Upper lobe of left lung (tissue), 6 donors: ENCODE results near the gene FZD7. TPM values are rescaled to one million over a fixed set of nuclear protein-coding genes. Genes with fewer than 3 reads are reported as not detected.

Experiments used
- ATAC-seq, 2 donors: fragments of 200-7000 bp; cut with Tn5 transposase; one replicate each; pipeline ENCODE4 v1.9.1; 2022; ENCODE audit warnings: mild to moderate bottlenecking in 2 of 2, moderate library complexity in 2 of 2; ENCODE audit not compliant: low FRiP score in 2 of 2
- DNase-seq, 2 donors: peaks; one replicate each; pipeline ENCODE4 v3.0.0-alpha.2; 2019 to 2020
- H3K27ac ChIP-seq, 4 donors: fragments of 200-600 bp; sonication (generic); one replicate each; pipeline ENCODE4 v1.5.1; 2016 to 2019
- H3K27me3 ChIP-seq, 4 donors: fragments of 200-600 bp; sonication (generic); one replicate each; pipeline ENCODE4 v1.5.1; 2017 to 2019
- H3K36me3 ChIP-seq, 4 donors: fragments of 200-600 bp; sonication (generic); one replicate each; pipeline ENCODE4 v1.5.1; 2016 to 2019
- H3K4me1 ChIP-seq, 4 donors: fragments of 200-600 bp; sonication (generic); one replicate each; pipeline ENCODE4 v1.5.1; 2018 to 2019
- H3K4me3 ChIP-seq, 4 donors: fragments of 200-600 bp; sonication (generic); one replicate each; pipeline ENCODE4 v1.5.1; 2017 to 2019; ENCODE audit warnings: mild to moderate bottlenecking in 2 of 4, moderate library complexity in 1 of 4
- H3K9me3 ChIP-seq, 4 donors: fragments of 200-600 bp; sonication (generic); one replicate each; pipeline ENCODE4 v1.5.1; 2018 to 2019
- EP300 ChIP-seq, 4 donors: sonication (generic); formaldehyde crosslinking; IDR thresholded peaks; one replicate each; pipeline ENCODE4 v1.5.1; 2017; ENCODE audit warnings: antibody characterized with exemption in 4 of 4, control low read depth in 2 of 4
- POLR2A ChIP-seq, 4 donors: fragments of 450-650 bp; IDR thresholded peaks; one replicate each; pipeline ENCODE4 v1.5.1; 2016 to 2017; ENCODE audit warnings: antibody characterized with exemption in 4 of 4, mild to moderate bottlenecking in 2 of 4
- POLR2AphosphoS5 ChIP-seq, 2 donors: sonication (generic); formaldehyde crosslinking; IDR thresholded peaks; one replicate each; pipeline ENCODE4 v1.5.1; 2017; ENCODE audit warnings: antibody characterized with exemption in 2 of 2
- WGBS, 2 donors: methylation state at CpG; one replicate each; pipeline ENCODE4 v1.1.5; 2017 to 2018; 5-methylcytosine and 5-hydroxymethylcytosine counted together
- total RNA-seq, 6 donors: library from RNA; depleted of rRNA in 4 of 6; stranded (reverse); fragments of >200 nt in 4 of 6; gene quantifications; one replicate each; pipeline versions ENCODE4 v1.1.0 to v1.2.1, GENCODE V29; 2016 to 2021
- TF ChIP-seq, protein P1 (sequence below), 6 experiments: fragments of 450-650 bp in 4 of 6; fragments of 200-600 bp in 2 of 6; sonication (generic) in 2 of 6; IDR thresholded peaks; one replicate each; pipeline ENCODE4 v1.5.1; 2016 to 2019; ENCODE audit warnings: antibody characterized with exemption in 6 of 6
- donor health status: DM: no; HTN: no; CAD: no; lungs with moderate emphysema.
- donor health status: DM: no; HTN: yes; CAD: no; lungs with severe emphysema.

FZD7 gene
- total RNA-seq, 6 donors from 2014 or later = 2.6 to 15.3 (median 10.8) TPM

DNA sequence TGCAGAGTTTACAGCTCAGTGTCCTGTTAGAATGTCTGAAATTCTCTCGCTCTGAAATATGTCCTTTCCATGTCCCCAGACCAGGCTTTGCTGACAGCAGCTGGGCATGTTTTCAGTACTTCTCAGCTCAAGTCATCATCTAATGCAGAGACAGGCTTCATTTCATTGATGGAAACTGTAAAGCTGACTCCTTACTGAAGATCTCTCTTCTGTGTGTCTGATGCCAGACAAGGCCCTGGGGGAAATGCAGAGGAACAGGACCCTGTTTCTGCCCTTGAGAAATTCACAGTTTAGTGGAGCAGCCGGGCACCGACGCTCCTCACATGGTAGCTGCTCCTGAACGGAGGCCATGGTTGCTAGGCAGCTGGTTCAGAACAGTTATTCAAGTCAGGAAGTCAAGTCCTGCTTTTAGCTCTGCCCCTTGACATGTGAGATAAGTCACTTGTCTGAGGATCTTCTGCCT lies 24.6 kb upstream of the FZD7 start:
- H3K4me3 ChIP-seq = no peak overlapping the region
- no peak for DNase-seq
- H3K27me3 ChIP-seq = no peaks in the 10 kb centered on the region
- no peak for ATAC-seq
- H3K4me1 ChIP-seq = peaks cover 0 to 3% (median 0%) of the 10 kb centered on the region in 4 donors
- 18 to 71% methylated on average over 5 of the region's 5 CpGs for WGBS, 2 donors
- H3K9me3 ChIP-seq = no peaks in the 10 kb centered on the region
- TF ChIP-seq, protein P1, sequence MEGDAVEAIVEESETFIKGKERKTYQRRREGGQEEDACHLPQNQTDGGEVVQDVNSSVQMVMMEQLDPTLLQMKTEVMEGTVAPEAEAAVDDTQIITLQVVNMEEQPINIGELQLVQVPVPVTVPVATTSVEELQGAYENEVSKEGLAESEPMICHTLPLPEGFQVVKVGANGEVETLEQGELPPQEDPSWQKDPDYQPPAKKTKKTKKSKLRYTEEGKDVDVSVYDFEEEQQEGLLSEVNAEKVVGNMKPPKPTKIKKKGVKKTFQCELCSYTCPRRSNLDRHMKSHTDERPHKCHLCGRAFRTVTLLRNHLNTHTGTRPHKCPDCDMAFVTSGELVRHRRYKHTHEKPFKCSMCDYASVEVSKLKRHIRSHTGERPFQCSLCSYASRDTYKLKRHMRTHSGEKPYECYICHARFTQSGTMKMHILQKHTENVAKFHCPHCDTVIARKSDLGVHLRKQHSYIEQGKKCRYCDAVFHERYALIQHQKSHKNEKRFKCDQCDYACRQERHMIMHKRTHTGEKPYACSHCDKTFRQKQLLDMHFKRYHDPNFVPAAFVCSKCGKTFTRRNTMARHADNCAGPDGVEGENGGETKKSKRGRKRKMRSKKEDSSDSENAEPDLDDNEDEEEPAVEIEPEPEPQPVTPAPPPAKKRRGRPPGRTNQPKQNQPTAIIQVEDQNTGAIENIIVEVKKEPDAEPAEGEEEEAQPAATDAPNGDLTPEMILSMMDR (IDR thresholded peaks at IDR 0.05) = no peak
- TF ChIP-seq POLR2AphosphoS5 (IDR thresholded peaks at IDR 0.05) (no peak), POLR2A (IDR thresholded peaks at IDR 0.05) (no peak), EP300 (IDR thresholded peaks at IDR 0.05) (no peak)
- no peak overlapping the region for H3K27ac ChIP-seq
- no peaks in the 10 kb centered on the region for H3K36me3 ChIP-seq

DNA sequence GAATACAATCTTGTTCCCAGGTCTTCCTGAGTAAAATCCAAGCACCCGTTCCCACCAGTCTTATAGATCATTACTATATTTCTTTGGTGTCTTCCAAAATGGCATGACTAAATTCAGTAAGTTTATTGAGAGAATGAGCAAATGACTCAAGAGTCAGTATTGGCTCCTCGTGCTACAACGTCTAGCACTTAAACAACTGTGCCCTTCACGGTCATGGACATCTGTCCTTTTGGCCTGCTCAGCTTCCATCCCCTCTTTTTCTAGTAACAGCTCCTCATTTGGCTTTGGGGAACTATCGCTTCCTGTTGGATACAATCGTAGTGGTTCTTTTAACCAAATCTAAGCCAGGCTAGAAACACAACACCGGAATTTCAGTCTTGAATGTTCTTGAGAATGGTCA lies 24.1 kb upstream of the FZD7 start:
- DNase-seq (no peak), ATAC-seq (no peak)
- TF ChIP-seq POLR2A (IDR thresholded peaks at IDR 0.05) (no peak), EP300 (IDR thresholded peaks at IDR 0.05) (no peak), POLR2AphosphoS5 (IDR thresholded peaks at IDR 0.05) (no peak)
- TF ChIP-seq, protein P1 (IDR thresholded peaks at IDR 0.05) = no peak
- Histone ChIP-seq H3K4me1 (peaks cover 0 to 3% (median 0%) of the 10 kb centered on the region in 4 donors), H3K36me3 (no peaks in the 10 kb centered on the region), H3K27ac (no peak overlapping the region), H3K4me3 (no peak overlapping the region), H3K9me3 (no peaks in the 10 kb centered on the region), H3K27me3 (no peaks in the 10 kb centered on the region)
- WGBS, 2 donors = 84 to 86% methylated on average over 7 of the region's 7 CpGs

DNA sequence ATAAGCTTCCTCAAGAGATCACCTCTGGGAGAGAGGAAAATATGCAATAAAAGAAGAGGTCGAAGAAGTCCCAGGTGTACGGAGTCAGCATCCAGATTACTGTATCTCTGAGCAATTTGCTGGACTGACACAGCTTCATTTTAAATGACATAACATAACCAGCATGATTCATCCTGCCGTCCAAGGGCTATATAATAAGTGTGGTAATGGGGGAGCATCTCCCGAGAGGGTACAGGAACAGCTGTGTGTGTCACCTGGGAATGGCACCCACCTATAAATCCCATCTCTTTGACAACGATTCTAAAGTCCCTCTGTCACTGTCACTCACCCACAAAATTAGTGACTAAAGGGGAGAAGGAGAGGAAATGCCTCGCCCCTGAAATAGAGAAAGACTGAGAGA lies 19.3 kb upstream of the FZD7 start:
- Histone ChIP-seq H3K27ac (no peak overlapping the region), H3K4me1 (peaks cover 0 to 2% (median under 1%) of the 10 kb centered on the region in 4 donors), H3K27me3 (no peaks in the 10 kb centered on the region), H3K36me3 (no peaks in the 10 kb centered on the region), H3K9me3 (no peaks in the 10 kb centered on the region), H3K4me3 (no peak overlapping the region)
- ATAC-seq (no peak), DNase-seq (no peak)
- TF ChIP-seq POLR2A (IDR thresholded peaks at IDR 0.05) (no peak), POLR2AphosphoS5 (IDR thresholded peaks at IDR 0.05) (no peak), EP300 (IDR thresholded peaks at IDR 0.05) (no peak)
- TF ChIP-seq, protein P1 (IDR thresholded peaks at IDR 0.05) = no peak
- WGBS, 2 donors = 48 to 63% methylated on average over 6 of the region's 6 CpGs

DNA sequence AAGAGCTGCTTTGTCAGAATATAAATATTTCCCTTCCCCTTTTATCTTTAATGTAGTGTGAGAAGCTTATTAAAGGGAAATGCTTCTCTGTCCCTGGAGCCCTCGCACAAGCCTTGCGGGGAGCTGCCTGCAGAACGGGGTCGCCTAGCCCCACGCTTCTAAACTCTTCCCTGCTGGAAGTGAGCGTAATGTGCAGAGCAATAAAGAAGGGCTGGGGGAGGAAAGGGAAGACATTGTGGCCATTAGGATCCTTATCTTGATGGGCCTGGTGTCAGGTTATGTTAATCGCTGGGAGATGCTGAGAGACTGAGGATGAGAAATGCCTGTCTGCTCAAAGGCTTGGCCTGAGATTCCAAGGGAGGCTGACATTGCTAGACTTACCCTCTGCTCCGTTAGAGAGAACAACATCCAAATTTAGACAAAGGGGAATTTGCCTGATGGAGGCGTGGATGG lies 18.9 kb upstream of the FZD7 start:
- 64 to 66% methylated on average over 9 of the region's 9 CpGs for WGBS, 2 donors
- Histone ChIP-seq H3K4me1 (peaks cover 0 to 2% (median 0%) of the 10 kb centered on the region in 4 donors), H3K27me3 (no peaks in the 10 kb centered on the region), H3K4me3 (no peak overlapping the region), H3K36me3 (no peaks in the 10 kb centered on the region), H3K9me3 (no peaks in the 10 kb centered on the region), H3K27ac (no peak overlapping the region)
- no peak for TF ChIP-seq EP300 (IDR thresholded peaks at IDR 0.05)
- peak in 1 of 2 donors; percentile 19 for ATAC-seq
- DNase-seq = no peak

DNA sequence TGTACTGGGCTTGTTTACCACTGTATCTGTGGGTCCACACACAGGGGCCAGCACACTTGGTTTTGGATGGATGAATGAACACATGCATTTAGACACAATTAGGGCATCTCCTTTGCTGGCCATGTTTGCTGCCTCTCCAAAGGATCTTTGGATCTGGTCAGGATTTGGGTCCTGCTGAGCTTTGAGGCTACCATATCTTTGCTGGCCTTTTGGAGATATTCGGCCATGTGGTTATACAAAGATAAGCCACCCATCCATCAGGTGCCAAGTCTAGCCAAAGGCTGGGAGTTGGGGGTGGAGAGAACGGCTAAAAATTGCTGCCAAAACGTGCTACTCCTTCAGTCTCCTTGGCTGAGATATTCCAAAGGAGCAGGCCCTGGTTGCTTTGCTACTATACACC lies 18.2 kb upstream of the FZD7 start:
- DNase-seq = no peak

DNA sequence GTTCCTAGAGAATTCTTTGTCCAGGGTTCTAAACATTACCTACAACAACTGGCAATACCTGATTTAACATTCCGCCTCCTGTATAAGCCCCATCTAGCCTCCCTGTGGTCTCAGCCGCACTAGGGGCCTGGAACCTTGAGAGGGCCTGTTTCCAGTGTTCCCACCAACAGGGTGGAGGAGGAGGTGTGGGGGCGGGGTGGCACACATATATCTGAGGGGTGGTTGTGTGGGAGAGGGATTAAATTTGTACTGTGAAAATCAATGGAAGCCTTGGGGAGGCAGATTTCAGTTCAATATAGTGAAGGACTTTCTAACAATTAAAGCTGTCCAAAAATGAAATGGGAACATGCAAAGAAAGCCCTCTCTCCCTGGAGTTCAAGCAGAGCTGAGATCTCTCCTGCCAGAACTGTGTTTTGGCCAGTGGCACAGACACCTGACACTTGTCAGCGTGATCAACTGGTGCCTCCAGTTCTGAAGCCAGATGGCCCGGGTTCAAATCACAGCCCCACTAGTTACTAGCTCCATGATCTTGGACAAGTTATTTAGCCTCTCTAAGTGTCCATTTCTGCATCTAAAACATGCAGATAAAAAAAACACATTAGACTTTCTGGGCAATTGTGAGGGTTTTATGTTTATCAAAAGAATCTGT lies 17.0 kb upstream of the FZD7 start:
- TF ChIP-seq POLR2A (IDR thresholded peaks at IDR 0.05) = no peak
- TF ChIP-seq, protein P1 (IDR thresholded peaks at IDR 0.05) = no peak
- H3K9me3 ChIP-seq = no peaks in the 10 kb centered on the region
- ATAC-seq (no peak), DNase-seq (no peak)
- no peak overlapping the region for H3K4me3 ChIP-seq
- no peaks in the 10 kb centered on the region for H3K36me3 ChIP-seq
- peaks cover 0 to 4% (median 1%) of the 10 kb centered on the region in 4 donors for H3K4me1 ChIP-seq
- H3K27ac ChIP-seq = no peak overlapping the region
- no peaks in the 10 kb centered on the region for H3K27me3 ChIP-seq
- whole genome bisulfite sequencing, 2 donors = 70 to 88% methylated on average over 5 of the region's 5 CpGs

More for the DNA sequence above, 18.2 kb upstream of the FZD7 start:
- H3K9me3 ChIP-seq = no peaks in the 10 kb centered on the region
- H3K36me3 ChIP-seq = no peaks in the 10 kb centered on the region
- no peak for ATAC-seq
- peaks cover 0 to 4% (median 1%) of the 10 kb centered on the region in 4 donors for H3K4me1 ChIP-seq
- H3K27me3 ChIP-seq = no peaks in the 10 kb centered on the region
- WGBS, 2 donors = 79 to 82% methylated on average over 3 of the region's 3 CpGs
- no peak overlapping the region for H3K4me3 ChIP-seq
- H3K27ac ChIP-seq = no peak overlapping the region
- no peak for TF ChIP-seq EP300 (IDR thresholded peaks at IDR 0.05)
- no peak for TF ChIP-seq POLR2AphosphoS5 (IDR thresholded peaks at IDR 0.05)
